Duodenal mucosa (tissue), 2 donors: ENCODE measurements around the gene MED4.

Experiments
- H3K27ac ChIP-seq: one replicate; pipeline ENCODE4 v1.7.0; 2013; ENCODE audit warnings: low read depth, low read length
- H3K27me3 ChIP-seq, 2 donors: one replicate each; pipeline ENCODE4 v1.7.0; 2013; ENCODE audit warnings: low read length in 2 of 2, control low read depth in 1 of 2; ENCODE audit not compliant: insufficient read depth in 2 of 2, control insufficient read depth in 1 of 2
- H3K36me3 ChIP-seq, 2 donors: one replicate each; pipeline ENCODE4 v1.7.0; 2013; ENCODE audit warnings: low read length in 2 of 2, control low read depth in 1 of 2; ENCODE audit not compliant: insufficient read depth in 2 of 2, control insufficient read depth in 1 of 2
- H3K4me1 ChIP-seq, 2 donors: one replicate each; pipeline ENCODE4 v1.7.0; 2013; ENCODE audit warnings: low read length in 2 of 2, control low read depth in 1 of 2; ENCODE audit not compliant: insufficient read depth in 2 of 2, control insufficient read depth in 1 of 2
- H3K4me3 ChIP-seq, 2 donors: one replicate each; pipeline ENCODE4 v1.7.0; 2013; ENCODE audit warnings: low read length in 2 of 2, low read depth in 1 of 2
- H3K9ac ChIP-seq, 2 donors: one replicate each; pipeline ENCODE4 v1.7.0; 2013; ENCODE audit warnings: low read length in 2 of 2, low read depth in 1 of 2
- H3K9me3 ChIP-seq, 2 donors: one replicate each; pipeline ENCODE4 v1.7.0; 2013; ENCODE audit warnings: low read length in 2 of 2, control low read depth in 1 of 2; ENCODE audit not compliant: control insufficient read depth in 1 of 2

The MED4 gene

DNA sequence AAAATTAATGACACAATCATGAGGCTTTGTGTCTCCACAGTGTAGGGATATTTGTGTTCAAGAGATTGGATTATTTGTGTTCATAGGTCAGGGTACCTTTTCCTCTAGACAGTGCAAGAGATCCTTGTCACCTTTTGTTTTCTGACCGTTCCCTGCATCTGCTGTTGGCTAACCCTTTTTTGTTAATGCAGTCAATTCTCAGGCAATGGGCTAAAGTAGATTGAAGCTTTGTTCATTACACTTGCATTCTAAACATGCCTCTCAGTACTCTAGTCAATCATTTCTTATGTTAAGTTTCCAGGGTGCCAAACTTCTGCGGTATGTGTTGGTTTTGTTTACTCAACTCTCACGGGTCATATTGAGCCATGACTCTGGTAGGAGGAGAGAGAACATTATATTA, 1.8 kb upstream of the MED4 start:
- no peaks in the 10 kb centered on the region for H3K36me3 ChIP-seq
- no peak overlapping the region for H3K27ac ChIP-seq
- no peaks in the 10 kb centered on the region for H3K9me3 ChIP-seq
- H3K4me3 ChIP-seq, result no peak overlapping the region
- H3K9ac ChIP-seq, result no peak overlapping the region
- no peaks in the 10 kb centered on the region for H3K27me3 ChIP-seq
- H3K4me1 ChIP-seq, result peaks cover 17 to 23% of the 10 kb centered on the region in 2 donors

DNA sequence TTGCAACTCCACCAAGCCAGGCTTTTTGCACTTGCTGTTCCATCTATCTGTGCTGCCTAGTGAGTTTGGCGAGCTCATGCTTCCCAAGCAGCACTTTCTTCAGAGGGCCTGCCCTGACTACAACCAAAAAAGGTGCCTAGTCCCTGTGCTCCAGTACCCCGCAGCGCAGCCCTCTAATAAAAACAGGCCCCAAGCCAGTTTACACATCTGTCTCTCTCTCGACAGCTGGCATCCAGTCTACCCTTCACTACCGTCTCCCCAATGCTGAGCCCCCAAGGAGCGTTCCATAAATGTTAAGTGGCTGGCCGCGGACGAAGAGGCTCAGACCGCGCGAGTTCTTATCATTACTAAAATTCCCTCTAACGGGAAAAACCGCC, 512 bp downstream of the MED4 start:
- H3K9me3 ChIP-seq, result no peaks in the 10 kb centered on the region
- H3K27me3 ChIP-seq, result no peaks in the 10 kb centered on the region
- peaks cover 17 to 29% of the 10 kb centered on the region in 2 donors for H3K4me1 ChIP-seq
- H3K9ac ChIP-seq, result peak overlapping the region; percentile 85 to 96
- peak overlapping the region; percentile 92 to 98 for H3K4me3 ChIP-seq
- H3K27ac ChIP-seq, result peak overlapping the region; percentile 49
- no peaks in the 10 kb centered on the region for H3K36me3 ChIP-seq

DNA sequence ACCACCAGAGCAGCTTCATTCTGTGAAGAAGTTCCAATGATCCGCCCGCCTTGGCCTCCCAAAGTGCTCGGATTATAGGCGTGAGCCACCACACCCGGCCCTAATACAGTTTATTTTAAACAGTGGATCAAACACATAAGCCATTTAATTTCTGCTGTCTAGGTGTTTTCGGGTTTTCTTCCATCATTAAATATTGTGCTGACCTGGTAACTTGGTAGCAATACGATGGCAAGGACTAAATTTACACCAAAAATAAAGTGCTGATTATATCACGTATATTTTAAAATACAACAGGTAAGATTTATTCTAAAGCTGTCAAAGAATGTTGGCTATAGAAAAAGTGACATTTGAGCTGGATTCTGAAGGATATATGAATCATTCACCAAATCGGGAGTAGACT, 1.3 kb downstream of the MED4 start:
- no peaks in the 10 kb centered on the region for H3K36me3 ChIP-seq
- no peaks in the 10 kb centered on the region for H3K9me3 ChIP-seq
- no peak overlapping the region for H3K27ac ChIP-seq
- H3K27me3 ChIP-seq, result no peaks in the 10 kb centered on the region
- H3K4me1 ChIP-seq, result peaks cover 17 to 29% of the 10 kb centered on the region in 2 donors
- H3K4me3 ChIP-seq, result peak overlapping the region; percentile 92 to 98
- peak overlapping the region; percentile 85 to 96 for H3K9ac ChIP-seq

DNA sequence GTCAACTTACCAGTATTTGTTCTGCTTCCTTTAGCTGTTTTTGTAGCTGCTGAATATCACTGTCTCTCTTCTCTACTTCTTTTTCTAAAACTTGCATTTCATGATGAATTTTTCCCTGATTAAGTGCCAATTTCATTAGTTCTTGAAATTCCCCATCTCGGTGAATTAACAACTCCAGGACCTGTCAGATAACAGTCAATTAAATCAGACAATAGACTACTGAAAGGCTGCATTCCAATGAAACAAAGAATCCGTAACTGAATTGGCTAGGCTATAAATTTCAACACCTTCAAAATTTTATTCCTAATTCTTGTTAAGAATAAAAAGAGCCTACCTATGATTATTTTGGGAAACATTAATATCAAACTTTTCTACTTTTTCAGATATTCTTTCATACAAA, 8.6 kb downstream of the MED4 start:
- Histone ChIP-seq H3K4me3 (no peak overlapping the region), H3K27ac (no peak overlapping the region), H3K9ac (no peak overlapping the region), H3K9me3 (no peaks in the 10 kb centered on the region), H3K4me1 (peaks cover 0 to 2% of the 10 kb centered on the region in 2 donors), H3K27me3 (no peaks in the 10 kb centered on the region), H3K36me3 (peaks cover 6 to 40% of the 10 kb centered on the region in 2 donors)

DNA sequence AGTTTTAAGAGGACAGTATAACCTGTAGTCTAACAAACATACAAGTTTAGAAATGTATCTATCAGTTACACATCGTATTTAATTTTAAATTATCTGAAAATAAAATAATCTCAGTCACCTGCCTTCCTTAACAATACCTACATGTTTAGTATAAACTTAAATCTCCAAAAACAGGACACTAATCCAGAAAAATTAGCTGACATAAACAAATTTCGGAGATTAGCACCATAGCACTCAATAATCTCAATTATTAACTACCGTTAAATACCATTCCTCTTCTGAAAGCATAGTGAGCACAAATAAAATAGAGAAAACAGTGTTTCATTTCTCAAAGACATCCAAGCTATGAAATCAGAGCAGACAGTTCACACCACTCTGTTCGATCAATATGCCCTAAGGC, 13.2 kb downstream of the MED4 start:
- Histone ChIP-seq H3K9me3 (no peaks in the 10 kb centered on the region), H3K27ac (no peak overlapping the region), H3K36me3 (peaks cover 24 to 75% of the 10 kb centered on the region in 2 donors), H3K4me1 (peaks cover 0 to 3% of the 10 kb centered on the region in 2 donors), H3K4me3 (no peak overlapping the region), H3K27me3 (no peaks in the 10 kb centered on the region), H3K9ac (no peak overlapping the region)

DNA sequence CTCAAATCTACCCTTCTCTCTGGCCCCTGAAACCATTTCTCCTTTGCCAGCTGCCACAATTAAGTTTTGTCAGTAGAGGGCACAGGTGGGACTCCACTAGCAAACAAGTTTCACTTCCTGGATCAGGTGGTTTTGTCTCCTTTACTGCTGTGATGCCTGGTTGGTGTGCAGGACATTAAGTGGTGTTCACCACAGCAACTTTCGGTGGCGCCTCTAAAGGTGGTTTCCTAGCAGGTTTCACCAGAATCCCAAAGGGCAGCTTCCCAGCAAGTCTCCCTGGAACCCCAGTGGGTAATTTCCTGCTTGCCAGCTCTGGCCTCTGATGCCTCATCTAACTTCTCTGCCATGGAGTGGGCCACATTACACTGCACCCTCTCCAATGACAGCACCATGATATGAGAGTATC, 16.6 kb downstream of the MED4 start:
- Histone ChIP-seq H3K27ac (no peak overlapping the region), H3K36me3 (peaks cover 43 to 80% of the 10 kb centered on the region in 2 donors), H3K27me3 (no peaks in the 10 kb centered on the region), H3K9ac (no peak overlapping the region), H3K9me3 (no peaks in the 10 kb centered on the region), H3K4me1 (peaks cover 0 to 3% of the 10 kb centered on the region in 2 donors), H3K4me3 (no peak overlapping the region)

DNA sequence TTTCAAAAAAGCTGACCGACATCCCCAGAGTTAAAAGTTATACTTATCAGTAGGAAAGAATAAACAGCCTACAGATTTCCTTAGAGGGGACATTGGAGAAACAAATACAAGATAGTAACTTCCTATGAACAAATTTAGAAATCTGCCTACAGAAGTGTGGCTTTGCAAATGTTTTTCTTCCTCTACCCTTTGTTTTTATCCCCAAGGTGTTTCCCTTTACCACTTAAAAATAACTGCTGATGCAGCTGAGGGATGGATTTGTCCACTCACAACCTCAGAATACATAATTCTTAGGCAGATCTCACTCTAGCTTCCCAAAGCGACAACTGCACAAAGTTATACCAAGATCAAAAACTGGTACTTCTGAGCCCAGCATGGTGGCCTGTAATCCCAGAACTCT, 20.9 kb downstream of the MED4 start:
- H3K36me3 ChIP-seq, result peaks cover 60 to 76% of the 10 kb centered on the region in 2 donors
- H3K27ac ChIP-seq, result no peak overlapping the region
- no peak overlapping the region for H3K9ac ChIP-seq
- H3K9me3 ChIP-seq, result peaks cover 26 to 40% of the 10 kb centered on the region in 2 donors
- H3K4me3 ChIP-seq, result no peak overlapping the region
- peaks cover 0 to 3% of the 10 kb centered on the region in 2 donors for H3K4me1 ChIP-seq
- no peaks in the 10 kb centered on the region for H3K27me3 ChIP-seq

DNA sequence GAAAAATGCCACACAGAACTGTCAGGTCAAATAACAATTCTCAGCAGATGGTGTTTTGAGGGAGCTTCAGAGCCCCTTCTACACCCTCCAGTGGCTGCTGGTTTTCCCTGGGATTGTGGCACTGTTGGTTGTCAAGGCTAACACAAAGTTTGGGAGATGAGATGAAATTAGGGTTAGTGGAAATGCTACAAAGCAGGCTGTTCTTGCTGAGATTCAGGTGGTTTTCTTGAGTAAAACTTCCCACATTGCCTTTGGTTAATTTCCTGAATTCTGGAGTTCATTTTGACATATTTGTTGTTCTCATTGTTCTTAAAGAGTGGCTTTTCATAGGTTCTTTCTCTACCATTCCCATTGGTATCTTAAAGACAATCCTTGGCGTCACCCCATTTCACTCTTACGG, 22.1 kb downstream of the MED4 start:
- H3K36me3 ChIP-seq, result peaks cover 65 to 76% of the 10 kb centered on the region in 2 donors
- H3K27me3 ChIP-seq, result no peaks in the 10 kb centered on the region
- no peak overlapping the region for H3K27ac ChIP-seq

DNA sequence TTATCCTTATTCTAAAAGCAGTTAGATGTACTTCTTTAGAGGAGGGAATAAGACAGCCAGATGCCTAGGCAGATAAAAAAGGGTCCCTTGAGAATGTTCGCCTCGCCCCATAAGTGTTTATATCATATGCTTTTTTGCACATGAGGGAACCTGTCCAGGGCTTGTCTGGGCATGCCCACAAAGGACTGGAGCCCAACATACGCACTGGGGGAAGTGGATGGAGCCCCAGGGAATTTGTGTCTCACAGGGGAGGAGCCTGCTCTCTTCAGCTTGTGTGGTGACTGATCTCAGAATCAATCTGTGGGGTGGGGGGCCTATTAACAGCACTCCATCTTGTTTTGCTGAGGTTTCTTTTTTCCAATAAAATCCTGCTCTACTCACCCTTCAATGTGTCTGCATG, 22.6 kb downstream of the MED4 start:
- H3K27ac ChIP-seq, result no peak overlapping the region
- H3K36me3 ChIP-seq, result peaks cover 68 to 81% of the 10 kb centered on the region in 2 donors
- H3K9ac ChIP-seq, result no peak overlapping the region
- H3K4me3 ChIP-seq, result no peak overlapping the region
- no peaks in the 10 kb centered on the region for H3K4me1 ChIP-seq
- H3K9me3 ChIP-seq, result peaks cover 29 to 52% of the 10 kb centered on the region in 2 donors
- no peaks in the 10 kb centered on the region for H3K27me3 ChIP-seq

More for the DNA sequence above, 22.1 kb downstream of the MED4 start:
- H3K4me1 ChIP-seq, result no peaks in the 10 kb centered on the region
- no peak overlapping the region for H3K9ac ChIP-seq
- H3K4me3 ChIP-seq, result no peak overlapping the region
- peaks cover 29 to 52% of the 10 kb centered on the region in 2 donors for H3K9me3 ChIP-seq

DNA sequence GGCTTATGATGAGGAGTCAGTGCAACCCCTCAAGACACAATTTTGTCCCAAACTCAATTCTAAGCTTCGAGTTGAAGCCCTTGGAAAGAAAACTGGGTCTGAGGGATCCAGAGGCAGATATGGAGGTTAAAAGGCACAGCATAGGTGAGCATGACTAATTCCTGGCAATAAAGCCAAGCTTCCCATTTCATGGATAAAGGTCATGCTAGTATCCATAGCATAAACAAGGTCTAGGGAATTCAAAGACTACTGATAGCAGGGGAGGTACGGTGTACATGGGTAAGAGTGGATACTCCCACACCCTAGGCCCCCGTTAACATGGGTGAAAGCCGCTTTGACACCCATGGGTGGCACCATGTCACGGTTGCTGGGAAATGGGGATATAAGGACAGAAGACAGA, 24.0 kb downstream of the MED4 start:
- H3K4me1 ChIP-seq, result no peaks in the 10 kb centered on the region
- no peak overlapping the region for H3K27ac ChIP-seq
- H3K27me3 ChIP-seq, result no peaks in the 10 kb centered on the region
- peaks cover 29 to 52% of the 10 kb centered on the region in 2 donors for H3K9me3 ChIP-seq
- peaks cover 65 to 83% of the 10 kb centered on the region in 2 donors for H3K36me3 ChIP-seq
- H3K9ac ChIP-seq, result no peak overlapping the region
- no peak overlapping the region for H3K4me3 ChIP-seq

DNA sequence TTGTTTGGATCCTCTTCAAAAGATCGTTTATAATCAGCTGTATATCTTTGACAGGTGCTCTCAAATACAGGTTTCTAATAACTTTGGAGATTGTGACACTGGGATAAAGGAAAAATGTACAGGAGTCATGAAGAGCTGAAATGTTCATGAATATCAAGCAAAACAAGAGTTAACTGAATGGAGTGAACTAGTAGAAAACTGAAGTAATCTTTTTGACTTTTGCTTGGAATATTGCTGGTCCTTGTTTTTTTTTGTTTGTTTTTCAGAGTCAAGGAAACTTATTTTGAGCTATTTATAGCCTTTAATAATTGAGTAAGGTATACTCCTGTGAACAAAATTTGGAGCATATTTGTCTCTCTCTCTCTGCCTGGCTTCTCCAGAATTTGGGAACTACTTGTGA, 25.3 kb downstream of the MED4 start:
- Histone ChIP-seq H3K4me3 (no peak overlapping the region), H3K27me3 (no peaks in the 10 kb centered on the region), H3K9ac (no peak overlapping the region), H3K27ac (no peak overlapping the region), H3K4me1 (no peaks in the 10 kb centered on the region), H3K36me3 (peaks cover 55 to 79% of the 10 kb centered on the region in 2 donors), H3K9me3 (peaks cover 29 to 52% of the 10 kb centered on the region in 2 donors)
